WTC11 (cell line): ENCODE data around the gene TOB1.

ENCODE experiments used
- NFATC4 ChIP-seq: fragments of 250-450 bp; sonication (Bioruptor Pico); IDR thresholded peaks from 2 replicates; pipeline ENCODE4 v1.9.0; 2021; ENCODE audit warnings: mild to moderate bottlenecking
- NFYB ChIP-seq: sonication (generic); formaldehyde crosslinking; conservative IDR thresholded peaks from 2 replicates; pipeline ENCODE4 v1.8.0; 2022; ENCODE audit warnings: low read depth, missing genetic modification reagents
- TP53 ChIP-seq: sonication (generic); formaldehyde crosslinking; IDR thresholded peaks from 2 replicates; pipeline ENCODE4 v1.8.1; 2023; ENCODE audit warnings: mild to moderate bottlenecking, missing genetic modification reagents
- ZNF138 ChIP-seq: sonication (generic); formaldehyde crosslinking; conservative IDR thresholded peaks from 2 replicates; pipeline ENCODE4 v1.8.1; 2022; ENCODE audit warnings: mild to moderate bottlenecking, moderate library complexity, missing genetic modification reagents
- TF ChIP-seq, protein P1 (sequence below): sonication (generic); formaldehyde crosslinking; IDR thresholded peaks from 2 replicates; pipeline ENCODE4 v1.8.0; 2023; ENCODE audit warnings: mild to moderate bottlenecking, missing genetic modification reagents
- TF ChIP-seq, protein P2 (sequence below): sonication (generic); formaldehyde crosslinking; IDR thresholded peaks from 2 replicates; pipeline ENCODE4 v1.8.1; 2023; ENCODE audit warnings: mild to moderate bottlenecking, missing genetic modification reagents
- TF ChIP-seq, protein P3 (sequence below): fragments of 200-600 bp; IDR thresholded peaks from 2 replicates; pipeline ENCODE4 v1.8.0; 2022; ENCODE audit warnings: antibody characterized with exemption
- TF ChIP-seq, protein P4 (sequence below): sonication (generic); formaldehyde crosslinking; IDR thresholded peaks from 2 replicates; pipeline ENCODE4 v1.8.0; 2022; ENCODE audit warnings: mild to moderate bottlenecking, missing genetic modification reagents
- TF ChIP-seq, protein P5 (sequence below): sonication (generic); formaldehyde crosslinking; IDR thresholded peaks from 2 replicates; pipeline ENCODE4 v1.8.0; 2022; ENCODE audit warnings: mild to moderate bottlenecking, missing genetic modification reagents
- TF ChIP-seq, protein P6 (sequence below): sonication (generic); formaldehyde crosslinking; IDR thresholded peaks from 2 replicates; pipeline ENCODE4 v1.8.0; 2022; ENCODE audit warnings: mild to moderate bottlenecking, missing genetic modification reagents

DNA sequence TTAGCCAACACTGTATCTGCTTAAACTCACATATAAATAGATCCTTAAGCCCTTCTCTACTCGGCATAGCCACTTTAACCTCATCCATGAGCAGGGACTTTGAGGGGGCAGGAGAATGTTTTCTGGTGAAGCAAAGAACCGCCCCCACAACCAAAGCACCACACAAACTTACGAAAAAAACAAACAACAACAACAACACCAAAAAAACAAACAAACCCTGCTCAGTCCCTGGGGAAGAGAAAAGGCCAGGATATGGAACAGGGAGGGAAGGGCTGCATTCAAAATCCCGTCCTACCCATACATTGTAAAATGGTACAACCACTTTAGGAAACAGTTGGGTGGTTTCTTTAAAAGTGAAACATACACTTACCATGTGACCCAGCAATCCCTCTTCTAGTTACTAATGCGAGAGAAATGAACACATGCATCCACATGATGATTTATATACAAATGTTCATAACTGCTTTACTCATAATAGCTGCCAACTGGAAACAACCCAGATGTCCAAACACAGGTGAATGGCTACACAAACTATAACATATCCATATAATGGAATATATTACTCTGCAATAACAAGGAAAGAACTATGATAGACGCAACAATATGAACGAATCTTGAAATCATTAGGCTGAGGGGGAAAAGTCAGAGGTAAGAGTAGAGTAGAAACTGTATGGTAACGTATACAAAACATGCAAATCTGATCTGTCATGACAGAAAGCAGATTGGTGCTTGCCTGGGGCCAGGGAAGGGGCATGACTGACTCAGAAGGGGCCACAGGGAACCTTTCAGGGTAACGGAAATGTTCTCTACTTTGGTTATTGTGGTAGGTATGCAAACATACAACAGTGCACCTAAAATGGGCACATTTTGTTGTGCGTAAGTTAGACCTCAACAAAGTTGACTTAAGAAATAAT is 37.7 kb upstream of the TOB1 start:
- TF ChIP-seq, protein P1, sequence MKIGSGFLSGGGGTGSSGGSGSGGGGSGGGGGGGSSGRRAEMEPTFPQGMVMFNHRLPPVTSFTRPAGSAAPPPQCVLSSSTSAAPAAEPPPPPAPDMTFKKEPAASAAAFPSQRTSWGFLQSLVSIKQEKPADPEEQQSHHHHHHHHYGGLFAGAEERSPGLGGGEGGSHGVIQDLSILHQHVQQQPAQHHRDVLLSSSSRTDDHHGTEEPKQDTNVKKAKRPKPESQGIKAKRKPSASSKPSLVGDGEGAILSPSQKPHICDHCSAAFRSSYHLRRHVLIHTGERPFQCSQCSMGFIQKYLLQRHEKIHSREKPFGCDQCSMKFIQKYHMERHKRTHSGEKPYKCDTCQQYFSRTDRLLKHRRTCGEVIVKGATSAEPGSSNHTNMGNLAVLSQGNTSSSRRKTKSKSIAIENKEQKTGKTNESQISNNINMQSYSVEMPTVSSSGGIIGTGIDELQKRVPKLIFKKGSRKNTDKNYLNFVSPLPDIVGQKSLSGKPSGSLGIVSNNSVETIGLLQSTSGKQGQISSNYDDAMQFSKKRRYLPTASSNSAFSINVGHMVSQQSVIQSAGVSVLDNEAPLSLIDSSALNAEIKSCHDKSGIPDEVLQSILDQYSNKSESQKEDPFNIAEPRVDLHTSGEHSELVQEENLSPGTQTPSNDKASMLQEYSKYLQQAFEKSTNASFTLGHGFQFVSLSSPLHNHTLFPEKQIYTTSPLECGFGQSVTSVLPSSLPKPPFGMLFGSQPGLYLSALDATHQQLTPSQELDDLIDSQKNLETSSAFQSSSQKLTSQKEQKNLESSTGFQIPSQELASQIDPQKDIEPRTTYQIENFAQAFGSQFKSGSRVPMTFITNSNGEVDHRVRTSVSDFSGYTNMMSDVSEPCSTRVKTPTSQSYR (CRISPR knock-in tag), result no peak
- TF ChIP-seq ZNF138 (CRISPR knock-in tag), result no peak
- TF ChIP-seq NFYB, result no peak
- TF ChIP-seq, protein P2, sequence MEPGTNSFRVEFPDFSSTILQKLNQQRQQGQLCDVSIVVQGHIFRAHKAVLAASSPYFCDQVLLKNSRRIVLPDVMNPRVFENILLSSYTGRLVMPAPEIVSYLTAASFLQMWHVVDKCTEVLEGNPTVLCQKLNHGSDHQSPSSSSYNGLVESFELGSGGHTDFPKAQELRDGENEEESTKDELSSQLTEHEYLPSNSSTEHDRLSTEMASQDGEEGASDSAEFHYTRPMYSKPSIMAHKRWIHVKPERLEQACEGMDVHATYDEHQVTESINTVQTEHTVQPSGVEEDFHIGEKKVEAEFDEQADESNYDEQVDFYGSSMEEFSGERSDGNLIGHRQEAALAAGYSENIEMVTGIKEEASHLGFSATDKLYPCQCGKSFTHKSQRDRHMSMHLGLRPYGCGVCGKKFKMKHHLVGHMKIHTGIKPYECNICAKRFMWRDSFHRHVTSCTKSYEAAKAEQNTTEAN (CRISPR knock-in tag), result no peak
- TF ChIP-seq NFATC4 (CRISPR knock-in tag), result no peak
- TF ChIP-seq, protein P3, sequence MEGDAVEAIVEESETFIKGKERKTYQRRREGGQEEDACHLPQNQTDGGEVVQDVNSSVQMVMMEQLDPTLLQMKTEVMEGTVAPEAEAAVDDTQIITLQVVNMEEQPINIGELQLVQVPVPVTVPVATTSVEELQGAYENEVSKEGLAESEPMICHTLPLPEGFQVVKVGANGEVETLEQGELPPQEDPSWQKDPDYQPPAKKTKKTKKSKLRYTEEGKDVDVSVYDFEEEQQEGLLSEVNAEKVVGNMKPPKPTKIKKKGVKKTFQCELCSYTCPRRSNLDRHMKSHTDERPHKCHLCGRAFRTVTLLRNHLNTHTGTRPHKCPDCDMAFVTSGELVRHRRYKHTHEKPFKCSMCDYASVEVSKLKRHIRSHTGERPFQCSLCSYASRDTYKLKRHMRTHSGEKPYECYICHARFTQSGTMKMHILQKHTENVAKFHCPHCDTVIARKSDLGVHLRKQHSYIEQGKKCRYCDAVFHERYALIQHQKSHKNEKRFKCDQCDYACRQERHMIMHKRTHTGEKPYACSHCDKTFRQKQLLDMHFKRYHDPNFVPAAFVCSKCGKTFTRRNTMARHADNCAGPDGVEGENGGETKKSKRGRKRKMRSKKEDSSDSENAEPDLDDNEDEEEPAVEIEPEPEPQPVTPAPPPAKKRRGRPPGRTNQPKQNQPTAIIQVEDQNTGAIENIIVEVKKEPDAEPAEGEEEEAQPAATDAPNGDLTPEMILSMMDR, result no peak
- TF ChIP-seq TP53, result no peak
- TF ChIP-seq, protein P4, sequence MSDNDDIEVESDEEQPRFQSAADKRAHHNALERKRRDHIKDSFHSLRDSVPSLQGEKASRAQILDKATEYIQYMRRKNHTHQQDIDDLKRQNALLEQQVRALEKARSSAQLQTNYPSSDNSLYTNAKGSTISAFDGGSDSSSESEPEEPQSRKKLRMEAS (CRISPR knock-in tag), result no peak
- TF ChIP-seq, protein P5, sequence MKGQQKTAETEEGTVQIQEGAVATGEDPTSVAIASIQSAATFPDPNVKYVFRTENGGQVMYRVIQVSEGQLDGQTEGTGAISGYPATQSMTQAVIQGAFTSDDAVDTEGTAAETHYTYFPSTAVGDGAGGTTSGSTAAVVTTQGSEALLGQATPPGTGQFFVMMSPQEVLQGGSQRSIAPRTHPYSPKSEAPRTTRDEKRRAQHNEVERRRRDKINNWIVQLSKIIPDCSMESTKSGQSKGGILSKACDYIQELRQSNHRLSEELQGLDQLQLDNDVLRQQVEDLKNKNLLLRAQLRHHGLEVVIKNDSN (CRISPR knock-in tag), result no peak
- TF ChIP-seq, protein P6, sequence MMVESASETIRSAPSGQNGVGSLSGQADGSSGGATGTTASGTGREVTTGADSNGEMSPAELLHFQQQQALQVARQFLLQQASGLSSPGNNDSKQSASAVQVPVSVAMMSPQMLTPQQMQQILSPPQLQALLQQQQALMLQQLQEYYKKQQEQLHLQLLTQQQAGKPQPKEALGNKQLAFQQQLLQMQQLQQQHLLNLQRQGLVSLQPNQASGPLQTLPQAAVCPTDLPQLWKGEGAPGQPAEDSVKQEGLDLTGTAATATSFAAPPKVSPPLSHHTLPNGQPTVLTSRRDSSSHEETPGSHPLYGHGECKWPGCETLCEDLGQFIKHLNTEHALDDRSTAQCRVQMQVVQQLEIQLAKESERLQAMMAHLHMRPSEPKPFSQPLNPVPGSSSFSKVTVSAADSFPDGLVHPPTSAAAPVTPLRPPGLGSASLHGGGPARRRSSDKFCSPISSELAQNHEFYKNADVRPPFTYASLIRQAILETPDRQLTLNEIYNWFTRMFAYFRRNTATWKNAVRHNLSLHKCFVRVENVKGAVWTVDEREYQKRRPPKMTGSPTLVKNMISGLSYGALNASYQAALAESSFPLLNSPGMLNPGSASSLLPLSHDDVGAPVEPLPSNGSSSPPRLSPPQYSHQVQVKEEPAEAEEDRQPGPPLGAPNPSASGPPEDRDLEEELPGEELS, result no peak
